ENCODE measurements around the gene PASK. TPM values are rescaled to one million over a fixed set of nuclear protein-coding genes. Genes with fewer than 3 reads are reported as not detected.

Gene PASK
- total RNA-seq, 1 donor from 2014 or later = 15.7 TPM

- Histone ChIP-seq H3K9me3 (no peaks in the 10 kb centered on the region), H3K4me3 (peak overlapping the region; percentile 98), H3K36me3 (peaks cover 16% of the 10 kb centered on the region), H3K27ac (peak overlapping the region; percentile 84), H3K27me3 (no peaks in the 10 kb centered on the region), H3K4me1 (peaks cover 17% of the 10 kb centered on the region)
- intact Hi-C loops (cut with DNase I) = no loop called here
- no peak for ATAC-seq
- DNase-seq = no peak
- TF ChIP-seq, protein P1, sequence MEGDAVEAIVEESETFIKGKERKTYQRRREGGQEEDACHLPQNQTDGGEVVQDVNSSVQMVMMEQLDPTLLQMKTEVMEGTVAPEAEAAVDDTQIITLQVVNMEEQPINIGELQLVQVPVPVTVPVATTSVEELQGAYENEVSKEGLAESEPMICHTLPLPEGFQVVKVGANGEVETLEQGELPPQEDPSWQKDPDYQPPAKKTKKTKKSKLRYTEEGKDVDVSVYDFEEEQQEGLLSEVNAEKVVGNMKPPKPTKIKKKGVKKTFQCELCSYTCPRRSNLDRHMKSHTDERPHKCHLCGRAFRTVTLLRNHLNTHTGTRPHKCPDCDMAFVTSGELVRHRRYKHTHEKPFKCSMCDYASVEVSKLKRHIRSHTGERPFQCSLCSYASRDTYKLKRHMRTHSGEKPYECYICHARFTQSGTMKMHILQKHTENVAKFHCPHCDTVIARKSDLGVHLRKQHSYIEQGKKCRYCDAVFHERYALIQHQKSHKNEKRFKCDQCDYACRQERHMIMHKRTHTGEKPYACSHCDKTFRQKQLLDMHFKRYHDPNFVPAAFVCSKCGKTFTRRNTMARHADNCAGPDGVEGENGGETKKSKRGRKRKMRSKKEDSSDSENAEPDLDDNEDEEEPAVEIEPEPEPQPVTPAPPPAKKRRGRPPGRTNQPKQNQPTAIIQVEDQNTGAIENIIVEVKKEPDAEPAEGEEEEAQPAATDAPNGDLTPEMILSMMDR (IDR thresholded peaks at IDR 0.05) = no peak
These were observed 1.6 kb upstream of the PASK start for GRCh38 chr2:241150660-241151530.

- peaks cover 12% of the 10 kb centered on the region for H3K36me3 ChIP-seq
- TF ChIP-seq, protein P1 (IDR thresholded peaks at IDR 0.05) = peak; percentile 10
- peaks cover 17% of the 10 kb centered on the region for H3K4me1 ChIP-seq
- ATAC-seq = peak; percentile 94
- H3K9me3 ChIP-seq = no peaks in the 10 kb centered on the region
- intact Hi-C loops (cut with DNase I) = no loop called here
- H3K4me3 ChIP-seq = peak within 1 kb of the TSS; percentile 98
- DNase-seq = peak; percentile 97
- H3K27ac ChIP-seq = peak within 1 kb of the TSS; percentile 84
- no peaks in the 10 kb centered on the region for H3K27me3 ChIP-seq
These were observed 820 bp upstream of the PASK start, which contains the start of gene PPP1R7 for GRCh38 chr2:241149925-241150659. PPP1R7 (plus strand) TSS chr2:241150467; CDS start chr2:241150496, 29 bp downstream.

GRCh38 chr2:241149675-241149924, 328 bp upstream of the PASK start:
- Histone ChIP-seq H3K9me3 (no peaks in the 10 kb centered on the region), H3K36me3 (peaks cover 8% of the 10 kb centered on the region), H3K4me1 (peaks cover 17% of the 10 kb centered on the region), H3K27ac (peak overlapping the region; percentile 84), H3K27me3 (no peaks in the 10 kb centered on the region), H3K4me3 (peak overlapping the region; percentile 98)
- no peak for ATAC-seq
- TF ChIP-seq, protein P1 (IDR thresholded peaks at IDR 0.05) = no peak
- no peak for DNase-seq
- intact Hi-C loops (cut with DNase I) = no loop called here

- peaks cover 17% of the 10 kb centered on the region for H3K4me1 ChIP-seq
- no peaks in the 10 kb centered on the region for H3K36me3 ChIP-seq
- intact Hi-C loops (cut with DNase I) = no loop called here
- no peaks in the 10 kb centered on the region for H3K27me3 ChIP-seq
- ATAC-seq = no peak
- H3K9me3 ChIP-seq = no peaks in the 10 kb centered on the region
- H3K27ac ChIP-seq = no peak overlapping the region
- H3K4me3 ChIP-seq = peak overlapping the region; percentile 98
- no peak for DNase-seq
- TF ChIP-seq, protein P1 (IDR thresholded peaks at IDR 0.05) = no peak
These were observed 1.0 kb downstream of the PASK start for GRCh38 chr2:241148239-241148638.

DNA sequence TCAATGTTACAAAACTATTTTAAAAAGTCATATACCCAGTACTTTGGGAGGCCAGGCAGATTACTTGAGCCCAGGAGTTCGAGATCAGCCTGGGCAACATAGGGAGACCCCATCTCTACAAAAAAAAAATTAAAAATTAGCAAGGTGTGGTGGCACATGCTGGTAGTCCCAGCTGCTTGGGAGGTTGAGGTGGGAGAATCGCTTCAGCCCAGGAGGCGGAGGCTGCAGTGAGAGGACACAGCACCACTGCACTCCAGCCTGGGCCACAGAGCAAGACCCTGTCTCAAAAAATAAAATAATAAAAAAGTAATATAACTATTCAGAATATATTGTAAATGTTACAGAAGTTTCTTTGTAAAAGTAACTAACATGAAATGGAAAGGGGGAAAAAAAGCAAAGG, 1.9 kb downstream of the PASK start:
- H3K27me3 ChIP-seq = no peaks in the 10 kb centered on the region
- H3K4me1 ChIP-seq = peaks cover 17% of the 10 kb centered on the region
- no peak overlapping the region for H3K27ac ChIP-seq
- DNase-seq (no peak), ATAC-seq (no peak)
- TF ChIP-seq, protein P1 (IDR thresholded peaks at IDR 0.05) = no peak
- no peaks in the 10 kb centered on the region for H3K36me3 ChIP-seq
- no peak overlapping the region for H3K4me3 ChIP-seq
- H3K9me3 ChIP-seq = no peaks in the 10 kb centered on the region
- intact Hi-C loops (cut with DNase I) = no loop called here
